Thoracic aorta (tissue), 2 donors: Measurements from ENCODE around the gene TRPM3. TPM values are rescaled to one million over a fixed set of nuclear protein-coding genes. Genes with fewer than 3 reads are reported as not detected.

Experiments used
- ATAC-seq: fragments of 150-250 bp; one replicate; pipeline ENCODE4 v1.8.0; 2017; ENCODE audit warnings: low read depth; ENCODE audit not compliant: insufficient number of reproducible peaks, low FRiP score
- DNase-seq: peaks from one replicate; pipeline ENCODE4 v3.0.0-alpha.2; 2020; ENCODE audit warnings: low spot score
- H3K27ac ChIP-seq, 2 donors: fragments of 200-600 bp; sonication (generic); 1 replicate in 1 of 2; 2 replicates in 1 of 2; pipeline ENCODE4 v1.5.1; 2016; ENCODE audit warnings: mild to moderate bottlenecking in 2 of 2, moderate library complexity in 2 of 2
- H3K27me3 ChIP-seq: fragments of 200-600 bp; sonication (generic); replicated peaks from 2 replicates; pipeline ENCODE4 v1.6.0; 2016; ENCODE audit warnings: mild to moderate bottlenecking; ENCODE audit not compliant: insufficient read depth
- H3K36me3 ChIP-seq: fragments of 200-600 bp; sonication (generic); one replicate; pipeline ENCODE4 v1.5.1; 2016
- H3K4me1 ChIP-seq, 2 donors: fragments of 200-600 bp; sonication (generic); 1 replicate in 1 of 2; 2 replicates in 1 of 2; pipeline versions ENCODE4 v1.5.1 to v1.6.0; 2016; ENCODE audit warnings: low read depth in 2 of 2, mild to moderate bottlenecking in 1 of 2; ENCODE audit not compliant: control insufficient read depth in 1 of 2
- H3K4me3 ChIP-seq: fragments of 200-600 bp; sonication (generic); 2 replicates; pipeline ENCODE4 v1.5.1; 2016; ENCODE audit warnings: mild to moderate bottlenecking
- H3K9me3 ChIP-seq: fragments of 200-600 bp; sonication (generic); 2 replicates; pipeline ENCODE4 v1.5.1; 2016
- CTCF ChIP-seq: fragments of 200-600 bp; sonication (generic); IDR thresholded peaks from one replicate; pipeline ENCODE4 v1.5.1; 2019; ENCODE audit warnings: antibody characterized with exemption
- total RNA-seq, 2 donors: library from RNA; depleted of rRNA; stranded (reverse); fragments of >200 nt; gene quantifications; one replicate each; pipeline versions ENCODE4 v1.1.0 to v1.2.3, GENCODE V29; 2016

TRPM3 gene
- total RNA-seq, 2 donors from 2014 or later = 2.1 to 5.0 TPM

GRCh38 chr9:70861376-70861775 is 260.0 kb downstream of the TRPM3 start:
- no peaks in the 10 kb centered on the region for H3K4me1 ChIP-seq
- no peaks in the 10 kb centered on the region for H3K27me3 ChIP-seq
- DNase-seq (no peak), ATAC-seq (no peak)
- H3K27ac ChIP-seq = no peak overlapping the region
- no peaks in the 10 kb centered on the region for H3K36me3 ChIP-seq
- no peak overlapping the region for H3K4me3 ChIP-seq
- H3K9me3 ChIP-seq = no peaks in the 10 kb centered on the region
- TF ChIP-seq CTCF = no peak

GRCh38 chr9:70859694-70860093 is 261.7 kb downstream of the TRPM3 start:
- H3K27ac ChIP-seq = no peak overlapping the region
- no peak for ATAC-seq
- H3K36me3 ChIP-seq = no peaks in the 10 kb centered on the region
- TF ChIP-seq CTCF = no peak
- H3K4me1 ChIP-seq = no peaks in the 10 kb centered on the region
- H3K27me3 ChIP-seq = no peaks in the 10 kb centered on the region
- DNase-seq = no peak
- no peak overlapping the region for H3K4me3 ChIP-seq
- no peaks in the 10 kb centered on the region for H3K9me3 ChIP-seq

- H3K4me3 ChIP-seq = no peak overlapping the region
- no peaks in the 10 kb centered on the region for H3K36me3 ChIP-seq
- H3K4me1 ChIP-seq = no peaks in the 10 kb centered on the region
- no peaks in the 10 kb centered on the region for H3K27me3 ChIP-seq
- no peaks in the 10 kb centered on the region for H3K9me3 ChIP-seq
- no peak overlapping the region for H3K27ac ChIP-seq
- DNase-seq (no peak), ATAC-seq (no peak)
- no peak for TF ChIP-seq CTCF
Measured at GRCh38 chr9:70856411-70856810, 265.0 kb downstream of the TRPM3 start.

GRCh38 chr9:70852711-70853240 is 268.6 kb downstream of the TRPM3 start:
- no peak overlapping the region for H3K27ac ChIP-seq
- TF ChIP-seq CTCF = no peak
- DNase-seq (no peak), ATAC-seq (no peak)
- no peak overlapping the region for H3K4me3 ChIP-seq
- no peaks in the 10 kb centered on the region for H3K27me3 ChIP-seq
- no peaks in the 10 kb centered on the region for H3K4me1 ChIP-seq
- no peaks in the 10 kb centered on the region for H3K9me3 ChIP-seq
- H3K36me3 ChIP-seq = no peaks in the 10 kb centered on the region

- no peaks in the 10 kb centered on the region for H3K9me3 ChIP-seq
- H3K4me1 ChIP-seq = no peaks in the 10 kb centered on the region
- TF ChIP-seq CTCF = no peak
- H3K4me3 ChIP-seq = no peak overlapping the region
- H3K27ac ChIP-seq = no peak overlapping the region
- H3K27me3 ChIP-seq = no peaks in the 10 kb centered on the region
- H3K36me3 ChIP-seq = no peaks in the 10 kb centered on the region
- ATAC-seq = no peak
- DNase-seq = no peak
Measured at GRCh38 chr9:70840266-70840665, 281.2 kb downstream of the TRPM3 start.
